Measurements from ENCODE around the gene CEP72. TPM values are rescaled to one million over a fixed set of nuclear protein-coding genes. Genes with fewer than 3 reads are reported as not detected.
A peak's percentile ranks its signal among the peaks of the same experiment; 100 is the strongest.
"Not testable (repeated sequence)": the region's sequence is repeated elsewhere in the genome, so short reads cannot be mapped to it uniquely, and the experiment has no call there.

Gene CEP72
- total RNA-seq, 1 experiment from 2014 or later, result 33.2 TPM

GRCh38 chr5:627840-628239 lies 15.7 kb downstream of the CEP72 start:
- H3K4me1 ChIP-seq (ENCODE audit: control insufficient read depth, insufficient read depth, low read length), result no peaks in the 10 kb centered on the region
- in situ Hi-C loops (cut with HindIII; ENCODE audit: low pct_unique_long_range_greater_than_20kb, low sequenced_read_pairs) (no loop called here), intact Hi-C loops (cut with micrococcal nuclease; ENCODE audit: unreplicated experiment) (no loop called here)
- TF ChIP-seq, protein P1, sequence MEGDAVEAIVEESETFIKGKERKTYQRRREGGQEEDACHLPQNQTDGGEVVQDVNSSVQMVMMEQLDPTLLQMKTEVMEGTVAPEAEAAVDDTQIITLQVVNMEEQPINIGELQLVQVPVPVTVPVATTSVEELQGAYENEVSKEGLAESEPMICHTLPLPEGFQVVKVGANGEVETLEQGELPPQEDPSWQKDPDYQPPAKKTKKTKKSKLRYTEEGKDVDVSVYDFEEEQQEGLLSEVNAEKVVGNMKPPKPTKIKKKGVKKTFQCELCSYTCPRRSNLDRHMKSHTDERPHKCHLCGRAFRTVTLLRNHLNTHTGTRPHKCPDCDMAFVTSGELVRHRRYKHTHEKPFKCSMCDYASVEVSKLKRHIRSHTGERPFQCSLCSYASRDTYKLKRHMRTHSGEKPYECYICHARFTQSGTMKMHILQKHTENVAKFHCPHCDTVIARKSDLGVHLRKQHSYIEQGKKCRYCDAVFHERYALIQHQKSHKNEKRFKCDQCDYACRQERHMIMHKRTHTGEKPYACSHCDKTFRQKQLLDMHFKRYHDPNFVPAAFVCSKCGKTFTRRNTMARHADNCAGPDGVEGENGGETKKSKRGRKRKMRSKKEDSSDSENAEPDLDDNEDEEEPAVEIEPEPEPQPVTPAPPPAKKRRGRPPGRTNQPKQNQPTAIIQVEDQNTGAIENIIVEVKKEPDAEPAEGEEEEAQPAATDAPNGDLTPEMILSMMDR (IDR thresholded peaks at IDR 0.05), result no peak
- BruUV-seq (replicated peaks), result TSS peak; percentile 62
- ATAC-seq (no peak), DNase-seq (ENCODE audit: low read depth, low spot score) (no peak)
- no peaks in the 10 kb centered on the region for H3K9me3 ChIP-seq (ENCODE audit: control insufficient read depth, insufficient read depth, low read depth, low read length)
- H3K36me3 ChIP-seq (ENCODE audit: control insufficient read depth, insufficient read depth, low read length), result peaks cover 4% of the 10 kb centered on the region
- ChIA-PET CTCF (no interaction called here), POLR2A (no interaction called here)
- no peaks in the 10 kb centered on the region for H3K27me3 ChIP-seq (ENCODE audit: control insufficient read depth, insufficient read depth, low read length)
- no peak overlapping the region for H3K27ac ChIP-seq (ENCODE audit: low read length)
- no peak overlapping the region for H3K4me3 ChIP-seq (ENCODE audit: low read depth in 2 of 2, low read length in 2 of 2)

GRCh38 chr5:628351-629205 lies 16.4 kb downstream of the CEP72 start:
- H3K9me3 ChIP-seq (ENCODE audit: control insufficient read depth, insufficient read depth, low read depth, low read length); POLR2A ChIA-PET; H3K27ac ChIP-seq (ENCODE audit: low read length); H3K4me3 ChIP-seq (ENCODE audit: low read depth in 2 of 2, low read length in 2 of 2); H3K4me1 ChIP-seq (ENCODE audit: control insufficient read depth, insufficient read depth, low read length); DNase-seq (ENCODE audit: low read depth, low spot score); in situ Hi-C loops (cut with HindIII; ENCODE audit: low pct_unique_long_range_greater_than_20kb, low sequenced_read_pairs); H3K27me3 ChIP-seq (ENCODE audit: control insufficient read depth, insufficient read depth, low read length); ATAC-seq; BruUV-seq (replicated peaks); H3K36me3 ChIP-seq (ENCODE audit: control insufficient read depth, insufficient read depth, low read length); CTCF ChIA-PET; intact Hi-C loops (cut with micrococcal nuclease; ENCODE audit: unreplicated experiment): not testable (repeated sequence)

DNA sequence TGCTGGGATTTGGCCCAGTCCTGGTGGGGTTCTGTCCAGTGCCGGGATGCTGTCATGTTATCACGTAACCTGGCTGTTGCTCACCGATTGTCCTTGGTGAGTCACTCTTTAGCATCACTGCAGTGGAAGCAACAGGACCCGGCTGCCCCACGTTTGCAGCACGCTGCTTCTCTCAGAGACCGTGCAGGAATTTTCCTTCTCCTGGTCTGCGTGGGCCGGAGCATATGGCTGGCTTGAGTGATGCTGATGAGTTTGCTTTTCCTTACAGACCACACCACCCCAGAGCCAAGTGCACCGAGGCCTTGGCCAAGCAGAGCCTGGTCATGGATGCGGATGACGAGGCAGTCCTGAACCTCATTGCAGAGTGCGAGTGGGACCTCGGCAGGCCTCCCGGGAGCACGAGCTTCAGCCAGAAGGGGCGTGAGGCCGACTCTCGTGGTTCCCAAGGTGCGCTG lies 21.4 kb downstream of the CEP72 start:
- no peak overlapping the region for H3K27ac ChIP-seq (ENCODE audit: low read length)
- CTCF ChIA-PET, result no interaction called here
- no TSS peak for BruUV-seq (replicated peaks)
- ATAC-seq (peak; percentile 71), DNase-seq (ENCODE audit: low read depth, low spot score) (no peak)
- TF ChIP-seq, protein P1 (IDR thresholded peaks at IDR 0.05), result no peak
- TF ChIP-seq TCF7L2 (IDR thresholded peaks at IDR 0.05; ENCODE audit: low read depth, low read length) (no peak), POLR2AphosphoS5 (IDR thresholded peaks at IDR 0.05; ENCODE audit: low read depth, low read length) (no peak), REST (IDR thresholded peaks at IDR 0.05; ENCODE audit: insufficient read depth in 1 of 2, low read depth in 2 of 2, low read length in 1 of 2) (no peak), SIN3A (IDR thresholded peaks at IDR 0.05; ENCODE audit: borderline replicate concordance, insufficient read depth, low read depth, low read length) (no peak)
- no peaks in the 10 kb centered on the region for H3K9me3 ChIP-seq (ENCODE audit: control insufficient read depth, insufficient read depth, low read depth, low read length)
- H3K27me3 ChIP-seq (ENCODE audit: control insufficient read depth, insufficient read depth, low read length), result no peaks in the 10 kb centered on the region
- H3K4me1 ChIP-seq (ENCODE audit: control insufficient read depth, insufficient read depth, low read length), result no peaks in the 10 kb centered on the region
- H3K4me3 ChIP-seq (ENCODE audit: low read depth in 2 of 2, low read length in 2 of 2), result no peak overlapping the region
- in situ Hi-C loops (cut with HindIII; ENCODE audit: low pct_unique_long_range_greater_than_20kb, low sequenced_read_pairs) (no loop called here), intact Hi-C loops (cut with micrococcal nuclease; ENCODE audit: unreplicated experiment) (no loop called here)
- POLR2A ChIA-PET, result no interaction called here
- peaks cover 6% of the 10 kb centered on the region for H3K36me3 ChIP-seq (ENCODE audit: control insufficient read depth, insufficient read depth, low read length)
